H9 (cell line): ENCODE data around the gene MAP1B. TPM values are rescaled to one million over a fixed set of nuclear protein-coding genes. Genes with fewer than 3 reads are reported as not detected.

ENCODE experiments used
- DNase-seq: peaks from one replicate; pipeline ENCODE4 v3.0.0-alpha.2; 2017
- H2AFZ ChIP-seq: one replicate; pipeline ENCODE4 v1.6.1; 2013; ENCODE audit warnings: mild to moderate bottlenecking, low read length, control low read depth, moderate library complexity
- H2AK5ac ChIP-seq: 2 replicates; pipeline ENCODE4 v1.6.1; 2013; ENCODE audit warnings: low read length, control low read depth, mixed read lengths; ENCODE audit not compliant: insufficient read length
- H2BK120ac ChIP-seq: one replicate; pipeline ENCODE4 v1.6.1; 2013; ENCODE audit warnings: low read depth, mild to moderate bottlenecking, low read length, control low read depth, inconsistent platforms; ENCODE audit not compliant: poor library complexity, severe bottlenecking
- H2BK12ac ChIP-seq: 2 replicates; pipeline ENCODE4 v1.6.1; 2013; ENCODE audit warnings: low read length, control low read depth, mixed read lengths, low read depth; ENCODE audit not compliant: insufficient read length
- H2BK15ac ChIP-seq: 2 replicates; pipeline ENCODE4 v1.6.1; 2013; ENCODE audit warnings: low read depth, low read length, control low read depth
- H2BK20ac ChIP-seq: one replicate; pipeline ENCODE4 v1.6.1; 2013; ENCODE audit warnings: low read depth, mild to moderate bottlenecking, low read length, control low read depth, inconsistent platforms; ENCODE audit not compliant: poor library complexity, severe bottlenecking
- H2BK5ac ChIP-seq: 2 replicates; pipeline ENCODE4 v1.6.1; 2013; ENCODE audit warnings: low read length, control low read depth, mixed read lengths; ENCODE audit not compliant: insufficient read length
- H3K14ac ChIP-seq: 2 replicates; pipeline ENCODE4 v1.6.1; 2013; ENCODE audit warnings: low read length, control low read depth; ENCODE audit not compliant: insufficient read depth
- H3K18ac ChIP-seq: 2 replicates; pipeline ENCODE4 v1.6.1; 2013; ENCODE audit warnings: low read depth, mild to moderate bottlenecking, mixed read lengths, low read length, control low read depth; ENCODE audit not compliant: insufficient read length
- H3K23ac ChIP-seq: 2 replicates; pipeline ENCODE4 v1.6.1; 2013; ENCODE audit warnings: low read length, control low read depth, mixed read lengths, low read depth; ENCODE audit not compliant: insufficient read length
- H3K23me2 ChIP-seq: 2 replicates; pipeline ENCODE4 v1.6.1; 2013; ENCODE audit warnings: low read depth, mild to moderate bottlenecking, mixed read lengths, low read length, control low read depth; ENCODE audit not compliant: insufficient read length, poor library complexity, severe bottlenecking
- H3K27ac ChIP-seq: 2 replicates; pipeline ENCODE4 v1.5.1; 2013; ENCODE audit warnings: low read length, control low read depth, mixed read lengths, low read depth; ENCODE audit not compliant: insufficient read length
- H3K27me3 ChIP-seq: 2 replicates; pipeline ENCODE4 v1.6.1; 2013; ENCODE audit warnings: low read length, control low read depth, inconsistent platforms; ENCODE audit not compliant: insufficient read depth
- H3K4ac ChIP-seq: 2 replicates; pipeline ENCODE4 v1.6.1; 2013; ENCODE audit warnings: low read depth, mild to moderate bottlenecking, control low read depth, inconsistent platforms, low read length, moderate library complexity
- H3K4me1 ChIP-seq: 2 replicates; pipeline ENCODE4 v1.6.1; 2013; ENCODE audit warnings: low read length, control low read depth, inconsistent platforms; ENCODE audit not compliant: insufficient read depth
- H3K4me2 ChIP-seq: 2 replicates; pipeline ENCODE4 v1.6.1; 2013; ENCODE audit warnings: low read length, control low read depth, mixed read lengths; ENCODE audit not compliant: insufficient read length, insufficient read depth
- H3K56ac ChIP-seq: 2 replicates; pipeline ENCODE4 v1.6.1; 2013; ENCODE audit warnings: low read depth, mild to moderate bottlenecking, mixed read lengths, low read length, control low read depth; ENCODE audit not compliant: insufficient read length
- H3K79me1 ChIP-seq: 2 replicates; pipeline ENCODE4 v1.6.1; 2013; ENCODE audit warnings: low read depth, mild to moderate bottlenecking, moderate library complexity, low read length, control low read depth, inconsistent platforms; ENCODE audit not compliant: insufficient read depth, poor library complexity, severe bottlenecking
- H3K79me2 ChIP-seq: 2 replicates; pipeline ENCODE4 v1.6.1; 2013; ENCODE audit warnings: low read length, control low read depth, inconsistent platforms; ENCODE audit not compliant: insufficient read depth
- H3K9ac ChIP-seq: 2 replicates; pipeline ENCODE4 v1.6.1; 2013; ENCODE audit warnings: low read length, control low read depth, mixed read lengths; ENCODE audit not compliant: insufficient read length; ENCODE audit errors: extremely low read depth
- H3K9me3 ChIP-seq: one replicate; pipeline ENCODE4 v1.6.1; 2013; ENCODE audit warnings: low read depth, low read length, inconsistent platforms; ENCODE audit not compliant: control insufficient read depth
- H3T11ph ChIP-seq: one replicate; pipeline ENCODE4 v1.6.1; 2013; ENCODE audit warnings: mild to moderate bottlenecking, low read length, control low read depth, inconsistent platforms
- H4K20me1 ChIP-seq: one replicate; pipeline ENCODE4 v1.6.1; 2013; ENCODE audit not compliant: control insufficient read depth, insufficient read length, insufficient read depth
- H4K5ac ChIP-seq: 2 replicates; pipeline ENCODE4 v1.6.1; 2013; ENCODE audit warnings: low read depth, mild to moderate bottlenecking, mixed read lengths, low read length, control low read depth; ENCODE audit not compliant: insufficient read length
- H4K8ac ChIP-seq: replicated peaks from 2 replicates; pipeline ENCODE4 v1.6.1; 2013; ENCODE audit warnings: low read length, control low read depth, mixed read lengths, low read depth; ENCODE audit not compliant: insufficient read length
- H4K91ac ChIP-seq: 2 replicates; pipeline ENCODE4 v1.6.1; 2013; ENCODE audit warnings: low read depth, mild to moderate bottlenecking, moderate library complexity, mixed read lengths, low read length, control low read depth; ENCODE audit not compliant: insufficient read length
- H3K27ac Mint-ChIP-seq, 3 experiments: 2 replicates in 2 of 3; 3 replicates in 1 of 3; pipeline ENCODE4 v1.8.0; 2020 to 2021; ENCODE audit warnings: mixed read lengths in 3 of 3, mild to moderate bottlenecking in 1 of 3, moderate library complexity in 1 of 3
- H3K27me3 Mint-ChIP-seq: 2 replicates; pipeline ENCODE4 v1.8.0; 2021; ENCODE audit warnings: low read depth, mild to moderate bottlenecking, moderate library complexity, mixed read lengths
- H3K36me3 Mint-ChIP-seq, 3 experiments: 2 replicates in 2 of 3; 3 replicates in 1 of 3; pipeline ENCODE4 v1.8.0; 2020 to 2021; ENCODE audit warnings: low read depth in 3 of 3, mixed read lengths in 3 of 3; ENCODE audit not compliant: insufficient read depth in 1 of 3
- H3K4me1 Mint-ChIP-seq, 2 experiments: 2 replicates each; pipeline ENCODE4 v1.8.0; 2020; ENCODE audit warnings: mixed read lengths in 2 of 2
- H3K4me3 Mint-ChIP-seq, 2 experiments: 2 replicates in 1 of 2; 3 replicates in 1 of 2; pipeline ENCODE4 v1.8.0; 2020 to 2021; ENCODE audit warnings: mild to moderate bottlenecking in 2 of 2, mixed read lengths in 2 of 2, moderate library complexity in 1 of 2
- H3K9me3 Mint-ChIP-seq, 2 experiments: 2 replicates in 1 of 2; 3 replicates in 1 of 2; pipeline ENCODE4 v1.8.0; 2020; ENCODE audit warnings: mild to moderate bottlenecking in 2 of 2, mixed read lengths in 2 of 2, moderate library complexity in 1 of 2
- CTCF ChIP-seq: fragments of 200-600 bp; sonication (generic); conservative IDR thresholded peaks from 3 replicates; pipeline ENCODE4 v1.8.0; 2021; ENCODE audit warnings: antibody characterized with exemption, mild to moderate bottlenecking
- WGBS: extraction: QIAGEN DNeasy Blood & Tissue Kit; methylation state at CpG from one replicate; pipeline ENCODE4 v1.1.7; 2013; ENCODE audit warnings: missing lambda C conversion rate, low lambda C conversion rate, mixed read lengths; ENCODE audit not compliant: insufficient read length; ENCODE audit errors: extremely low coverage; 5-methylcytosine and 5-hydroxymethylcytosine counted together
- total RNA-seq: library from RNA; stranded (reverse); gene quantifications from 2 replicates; pipeline ENCODE4 v1.2.1, GENCODE V29; 2021

Gene MAP1B
- total RNA-seq, 1 experiment from 2014 or later = 67.5 TPM

DNA sequence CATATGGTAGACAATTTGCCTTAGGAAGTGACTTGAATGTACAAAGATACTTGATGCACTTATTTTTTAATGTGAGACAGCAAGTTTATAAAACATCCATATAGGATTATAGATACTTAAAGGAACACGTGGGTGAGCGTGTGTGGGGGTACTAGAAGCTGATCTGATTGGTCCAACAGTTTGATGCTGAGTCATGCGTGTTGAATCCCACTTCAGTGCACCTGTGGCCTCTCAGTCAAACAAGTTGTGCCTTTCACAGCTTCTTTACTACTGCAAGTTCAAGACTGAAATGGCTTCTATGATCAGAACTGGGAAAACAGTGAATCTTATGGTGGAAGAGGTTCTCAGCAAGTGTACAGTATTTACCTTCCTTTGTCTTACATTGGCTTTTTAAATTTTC, 98.9 kb downstream of the MAP1B start:
- WGBS = no CpG with 5 or more reads among the region's 3 CpGs
- H3K23me2 ChIP-seq = no peaks in the 10 kb centered on the region
- H3K4me1 Mint-ChIP-seq = peaks cover 31 to 35% of the 10 kb centered on the region in 2 experiments
- no peak overlapping the region for H3K27ac ChIP-seq
- no peak overlapping the region for H2BK15ac ChIP-seq
- peaks cover 4% of the 10 kb centered on the region for H3K27me3 Mint-ChIP-seq
- no peak overlapping the region for H4K8ac ChIP-seq
- H3K79me1 ChIP-seq = no peaks in the 10 kb centered on the region
- no peak overlapping the region for H3K4ac ChIP-seq
- no peak overlapping the region for H2BK120ac ChIP-seq
- H4K20me1 ChIP-seq = no peaks in the 10 kb centered on the region
- no peak overlapping the region for H3K4me3 Mint-ChIP-seq
- DNase-seq = no peak
- H3K23ac ChIP-seq = no peak overlapping the region
- H2BK12ac ChIP-seq = no peak overlapping the region
- no peak overlapping the region for H3K18ac ChIP-seq
- TF ChIP-seq CTCF = no peak
- peaks cover 23 to 48% (median 39%) of the 10 kb centered on the region in 3 experiments; a peak in 6 of 7 replicates for H3K36me3 Mint-ChIP-seq
- no peaks in the 10 kb centered on the region for H3K9me3 ChIP-seq
- no peak overlapping the region for H3K56ac ChIP-seq
- no peaks in the 10 kb centered on the region for H3K27me3 ChIP-seq
- no peak overlapping the region for H4K91ac ChIP-seq
- H3K4me2 ChIP-seq = no peak overlapping the region
- H3K4me1 ChIP-seq = no peaks in the 10 kb centered on the region; the same call in 1 of the 2 replicates
- H3K14ac ChIP-seq = no peak overlapping the region
- H3K9ac ChIP-seq = no peak overlapping the region
- H3K27ac Mint-ChIP-seq = no peak overlapping the region
- no peak overlapping the region for H4K5ac ChIP-seq
- no peak overlapping the region for H2AK5ac ChIP-seq
- H2AFZ ChIP-seq = no peak overlapping the region
- no peak overlapping the region for H3T11ph ChIP-seq
- H2BK5ac ChIP-seq = no peak overlapping the region
- no peaks in the 10 kb centered on the region for H3K79me2 ChIP-seq
- no peaks in the 10 kb centered on the region for H3K9me3 Mint-ChIP-seq
- no peak overlapping the region for H2BK20ac ChIP-seq
